Uterus (tissue), 4 donors: Measurements from ENCODE around the gene ESPNL. TPM values are rescaled to one million over a fixed set of nuclear protein-coding genes. Genes with fewer than 3 reads are reported as not detected.
A peak's percentile ranks its signal among the peaks of the same experiment; 100 is the strongest.

Source experiments
- DNase-seq, 2 donors: peaks; one replicate each; pipeline ENCODE4 v3.0.0-alpha.2; 2019 to 2020
- H3K27ac ChIP-seq, 2 donors: fragments of 200-600 bp; sonication (generic); 1 replicate in 1 of 2; 2 replicates in 1 of 2; pipeline ENCODE4 v1.5.1; 2016 to 2018
- H3K27me3 ChIP-seq, 2 donors: fragments of 200-600 bp; sonication (generic); one replicate each; pipeline ENCODE4 v1.5.1; 2018 to 2019; ENCODE audit warnings: control low read depth in 1 of 2
- H3K36me3 ChIP-seq, 2 donors: fragments of 200-600 bp; sonication (generic); one replicate each; pipeline ENCODE4 v1.5.1; 2019; ENCODE audit warnings: control low read depth in 1 of 2
- H3K4me1 ChIP-seq, 2 donors: fragments of 200-600 bp; sonication (generic); one replicate each; pipeline ENCODE4 v1.5.1; 2018 to 2019; ENCODE audit warnings: control low read depth in 1 of 2
- H3K4me3 ChIP-seq, 2 donors: fragments of 200-600 bp; sonication (generic); 1 replicate in 1 of 2; 2 replicates in 1 of 2; pipeline ENCODE4 v1.5.1; 2018 to 2019; ENCODE audit warnings: mild to moderate bottlenecking in 1 of 2
- H3K9me3 ChIP-seq, 2 donors: fragments of 200-600 bp; sonication (generic); one replicate each; pipeline ENCODE4 v1.5.1; 2019; ENCODE audit warnings: control low read depth in 1 of 2
- CTCF ChIP-seq, 4 experiments: fragments of 200-600 bp in 2 of 4; fragments of 450-650 bp in 2 of 4; sonication (generic) in 2 of 4; IDR thresholded peaks; one replicate each; pipeline ENCODE4 v1.5.1; 2016 to 2019; ENCODE audit warnings: antibody characterized with exemption in 4 of 4, mild to moderate bottlenecking in 2 of 4, moderate library complexity in 1 of 4
- POLR2A ChIP-seq, 2 donors: fragments of 450-650 bp; IDR thresholded peaks; one replicate each; pipeline ENCODE4 v1.6.1; 2016; ENCODE audit warnings: antibody characterized with exemption in 2 of 2, mild to moderate bottlenecking in 1 of 2, moderate library complexity in 1 of 2
- intact Hi-C: fragments of 100-400 bp; cut with DNase I; formaldehyde crosslinking; loops from one replicate; pipeline ENCODE4 v1.15.1; 2023; ENCODE audit warnings: low total_unique reads
- total RNA-seq, 4 donors: library from RNA; depleted of rRNA in 3 of 4; stranded (reverse); fragments of >200 nt in 3 of 4; gene quantifications; one replicate each; pipeline versions ENCODE4 v1.1.0 to v1.2.4, GENCODE V29; 2014 to 2023
- donor health status: DM: yes; HTN: yes; CAD: no.

ESPNL gene
- total RNA-seq, 4 donors from 2014 or later: 0.34 to 7.7 TPM; not detected in 2

GRCh38 chr2:238155051-238155760 is 55.1 kb downstream of the ESPNL start:
- peak overlapping the region in 1 of 2 donors; percentile 34 for H3K27ac ChIP-seq
- intact Hi-C loops: no loop called here
- peak in 1 of 2 donors; percentile 37 for DNase-seq
- no peak overlapping the region for H3K4me3 ChIP-seq
- H3K27me3 ChIP-seq: no peaks in the 10 kb centered on the region
- peaks cover 0 to 4% of the 10 kb centered on the region in 2 donors for H3K4me1 ChIP-seq
- TF ChIP-seq POLR2A (IDR thresholded peaks at IDR 0.05) (no peak), CTCF (IDR thresholded peaks at IDR 0.05) (no peak)
- no peaks in the 10 kb centered on the region for H3K36me3 ChIP-seq
- no peaks in the 10 kb centered on the region for H3K9me3 ChIP-seq

DNA sequence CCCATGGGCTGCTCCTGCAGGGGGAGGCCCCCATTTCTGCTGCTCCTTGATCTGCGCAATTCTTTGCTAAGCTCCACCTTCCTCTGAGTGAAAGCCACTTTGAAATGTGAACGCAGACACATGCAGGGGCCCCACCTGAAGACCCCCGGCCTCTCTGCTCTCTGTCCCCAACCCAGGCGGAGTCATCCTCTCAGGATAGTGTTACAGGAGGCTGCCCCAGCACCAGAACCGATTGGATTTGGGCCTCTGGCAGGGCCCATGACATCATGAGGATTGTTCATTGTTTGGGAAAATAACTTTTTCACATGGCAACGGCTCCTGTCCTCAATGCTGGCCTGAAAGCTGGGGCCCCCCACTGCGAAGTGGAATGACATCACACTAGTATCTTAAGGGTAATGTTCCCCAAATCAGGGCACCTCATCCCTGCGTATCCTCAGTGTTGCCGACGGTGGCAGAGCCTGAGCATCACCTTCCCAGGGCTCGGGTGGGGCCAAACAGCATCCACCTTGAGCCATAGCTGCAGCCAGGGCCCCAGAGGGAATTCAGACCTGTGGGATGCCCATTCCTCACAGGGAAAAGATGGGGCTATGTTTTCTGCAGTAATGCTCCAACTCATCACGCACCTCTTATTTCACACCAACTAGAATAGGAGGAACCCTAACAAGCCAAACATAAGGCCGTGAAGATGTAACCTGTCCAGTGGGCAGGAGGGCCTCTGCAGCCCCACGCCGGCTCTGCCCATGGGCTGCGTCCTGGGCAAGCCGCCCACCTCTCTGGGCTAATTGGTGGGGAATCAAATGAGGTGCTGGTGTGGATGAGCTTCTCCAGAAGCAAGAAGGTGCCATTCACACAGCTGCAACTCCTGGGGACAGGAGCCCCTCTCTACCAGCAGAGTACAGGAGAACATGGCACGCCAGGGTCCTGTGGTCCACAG is 55.9 kb downstream of the ESPNL start:
- DNase-seq: no peak
- H3K27me3 ChIP-seq: no peaks in the 10 kb centered on the region
- H3K4me1 ChIP-seq: peaks cover 0 to 4% of the 10 kb centered on the region in 2 donors
- H3K4me3 ChIP-seq: no peak overlapping the region
- TF ChIP-seq CTCF (IDR thresholded peaks at IDR 0.05) (no peak), POLR2A (IDR thresholded peaks at IDR 0.05) (no peak)
- no peak overlapping the region for H3K27ac ChIP-seq
- H3K36me3 ChIP-seq: no peaks in the 10 kb centered on the region
- no peaks in the 10 kb centered on the region for H3K9me3 ChIP-seq
- intact Hi-C loops: no loop called here

- Histone ChIP-seq H3K27me3 (no peaks in the 10 kb centered on the region), H3K4me1 (peaks cover 0 to 4% of the 10 kb centered on the region in 2 donors), H3K4me3 (no peak overlapping the region), H3K9me3 (no peaks in the 10 kb centered on the region), H3K36me3 (no peaks in the 10 kb centered on the region), H3K27ac (no peak overlapping the region)
- TF ChIP-seq POLR2A (IDR thresholded peaks at IDR 0.05) (no peak), CTCF (IDR thresholded peaks at IDR 0.05) (no peak)
- DNase-seq: no peak
- intact Hi-C loops: no loop called here
Observed at GRCh38 chr2:238157506-238158017, 57.4 kb downstream of the ESPNL start.

DNA sequence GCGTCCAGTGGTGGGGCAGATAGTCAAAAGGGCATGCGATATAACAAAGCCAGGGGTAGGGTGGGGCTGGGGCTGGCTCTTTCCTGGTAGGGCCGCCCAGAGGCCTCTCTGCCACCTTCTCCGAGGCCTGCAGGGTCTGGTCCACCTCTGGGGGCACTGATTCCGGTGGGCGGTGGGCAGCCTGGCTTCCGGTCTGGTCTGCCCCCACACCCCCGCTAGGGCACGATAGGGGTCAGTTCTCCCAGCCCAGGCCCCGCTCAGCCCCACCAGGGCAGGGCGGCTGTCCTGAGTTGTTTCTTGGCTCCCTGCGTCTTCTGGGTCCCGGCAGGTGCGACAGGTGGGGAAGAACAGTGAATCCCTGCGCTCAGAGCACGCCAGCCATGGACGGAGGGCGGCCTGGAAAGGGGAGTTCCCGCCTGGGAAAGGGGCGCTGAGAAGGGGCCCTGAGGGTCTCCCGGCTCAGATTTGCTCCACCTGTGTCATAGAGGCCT is 57.9 kb downstream of the ESPNL start:
- no peak for DNase-seq
- TF ChIP-seq POLR2A (IDR thresholded peaks at IDR 0.05): no peak
- TF ChIP-seq CTCF (IDR thresholded peaks at IDR 0.05): no peak
- H3K4me1 ChIP-seq: peaks cover 0 to 4% of the 10 kb centered on the region in 2 donors
- H3K27me3 ChIP-seq: no peaks in the 10 kb centered on the region
- H3K27ac ChIP-seq: no peak overlapping the region
- no peaks in the 10 kb centered on the region for H3K36me3 ChIP-seq
- intact Hi-C loops: no loop called here
- no peaks in the 10 kb centered on the region for H3K9me3 ChIP-seq
- no peak overlapping the region for H3K4me3 ChIP-seq
